Measurements from ENCODE around the gene ASB18. TPM values are rescaled to one million over a fixed set of nuclear protein-coding genes. Genes with fewer than 3 reads are reported as not detected.

ASB18 gene
- total RNA-seq, 1 experiment from 2014 or later = not detected

GRCh38 chr2:236261452-236261851 is 2.8 kb downstream of the ASB18 start:
- Mint-ChIP-seq H3K27ac (ENCODE audit: low read depth, unreplicated experiment) (no peak overlapping the region), H3K9me3 (ENCODE audit: unreplicated experiment) (peaks cover 16% of the 10 kb centered on the region), H3K27me3 (ENCODE audit: insufficient read depth, unreplicated experiment) (peaks cover 83% of the 10 kb centered on the region), H3K36me3 (ENCODE audit: insufficient read depth, unreplicated experiment) (no peaks in the 10 kb centered on the region), H3K4me3 (ENCODE audit: unreplicated experiment) (no peak overlapping the region), H3K4me1 (ENCODE audit: insufficient read depth, unreplicated experiment) (no peaks in the 10 kb centered on the region)
- no peak for DNase-seq (ENCODE audit: unreplicated experiment)
- TF ChIP-seq CTCF (IDR thresholded peaks at IDR 0.05; ENCODE audit: unreplicated experiment) = no peak
- intact Hi-C loops (cut with micrococcal nuclease) = no loop called here
- CTCF ChIA-PET = interaction anchor here (0.7 kb wide), 1 partner anchor 288 kb away, joined by 4 read pairs; no protein-coding TSS in a partner anchor
- POLR2A ChIA-PET = no interaction called here
- no TSS peak for BruUV-seq (replicated peaks)

DNA sequence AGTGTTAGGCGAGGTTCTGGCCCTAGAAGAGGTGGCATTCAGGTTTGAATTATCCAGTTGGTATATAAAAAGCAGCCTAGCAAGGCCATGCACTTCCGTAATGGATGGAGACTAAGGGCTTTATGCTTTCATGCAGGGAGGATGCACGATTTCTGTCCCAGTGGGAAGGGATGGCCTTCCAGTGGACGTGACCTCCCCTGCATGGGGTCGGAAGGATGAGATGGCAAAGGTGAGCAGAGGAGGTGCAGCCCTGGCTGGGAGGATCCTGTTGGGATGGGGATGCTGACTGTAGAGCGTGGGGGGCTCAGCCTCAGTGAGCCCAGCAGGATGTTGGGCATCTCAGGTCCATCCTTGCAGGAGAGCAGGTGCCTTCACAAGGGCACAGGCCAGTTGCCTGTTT is 4.8 kb downstream of the ASB18 start:
- BruUV-seq (replicated peaks) = no TSS peak
- DNase-seq (ENCODE audit: unreplicated experiment) = no peak
- Mint-ChIP-seq H3K27me3 (ENCODE audit: insufficient read depth, unreplicated experiment) (peaks cover 71% of the 10 kb centered on the region), H3K4me3 (ENCODE audit: unreplicated experiment) (no peak overlapping the region), H3K36me3 (ENCODE audit: insufficient read depth, unreplicated experiment) (no peaks in the 10 kb centered on the region), H3K9me3 (ENCODE audit: unreplicated experiment) (peaks cover 16% of the 10 kb centered on the region), H3K4me1 (ENCODE audit: insufficient read depth, unreplicated experiment) (no peaks in the 10 kb centered on the region), H3K27ac (ENCODE audit: low read depth, unreplicated experiment) (no peak overlapping the region)
- ChIA-PET POLR2A (no interaction called here), CTCF (no interaction called here)
- TF ChIP-seq CTCF (IDR thresholded peaks at IDR 0.05; ENCODE audit: unreplicated experiment) = no peak
- intact Hi-C loops (cut with micrococcal nuclease) = no loop called here

DNA sequence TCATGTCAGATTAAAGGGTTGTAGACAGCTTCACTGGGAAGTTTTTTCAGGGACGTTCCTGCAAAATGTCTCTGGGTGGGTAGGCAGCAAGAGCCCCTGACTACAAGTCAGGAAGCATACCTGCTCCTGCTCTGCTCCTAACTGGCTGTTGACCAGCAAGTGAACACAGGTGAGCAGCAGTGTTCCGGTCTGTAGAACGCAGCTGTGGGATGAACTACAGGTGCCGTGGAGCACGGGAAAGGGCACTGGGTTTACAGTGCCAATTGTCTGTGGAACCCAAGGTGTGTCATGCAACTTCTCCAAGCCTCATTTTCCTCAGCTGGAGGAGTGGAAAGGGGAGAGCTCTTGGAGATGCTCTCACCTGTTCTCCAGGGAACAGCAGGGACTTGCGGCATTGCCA is 6.6 kb downstream of the ASB18 start:
- no peak overlapping the region for H3K4me3 Mint-ChIP-seq (ENCODE audit: unreplicated experiment)
- BruUV-seq (replicated peaks) = no TSS peak
- no peaks in the 10 kb centered on the region for H3K36me3 Mint-ChIP-seq (ENCODE audit: insufficient read depth, unreplicated experiment)
- H3K4me1 Mint-ChIP-seq (ENCODE audit: insufficient read depth, unreplicated experiment) = no peaks in the 10 kb centered on the region
- no peak for TF ChIP-seq CTCF (IDR thresholded peaks at IDR 0.05; ENCODE audit: unreplicated experiment)
- peaks cover 54% of the 10 kb centered on the region for H3K27me3 Mint-ChIP-seq (ENCODE audit: insufficient read depth, unreplicated experiment)
- intact Hi-C loops (cut with micrococcal nuclease) = no loop called here
- peaks cover 16% of the 10 kb centered on the region for H3K9me3 Mint-ChIP-seq (ENCODE audit: unreplicated experiment)
- H3K27ac Mint-ChIP-seq (ENCODE audit: low read depth, unreplicated experiment) = no peak overlapping the region
- DNase-seq (ENCODE audit: unreplicated experiment) = no peak
- ChIA-PET POLR2A (no interaction called here), CTCF (interaction anchor here (0.6 kb wide), 1 partner anchor 897 kb away, joined by 3 read pairs; no protein-coding TSS in a partner anchor)

- no peaks in the 10 kb centered on the region for H3K4me1 Mint-ChIP-seq (ENCODE audit: insufficient read depth, unreplicated experiment)
- peaks cover 57% of the 10 kb centered on the region for H3K27me3 Mint-ChIP-seq (ENCODE audit: insufficient read depth, unreplicated experiment)
- H3K36me3 Mint-ChIP-seq (ENCODE audit: insufficient read depth, unreplicated experiment) = no peaks in the 10 kb centered on the region
- BruUV-seq (replicated peaks) = no TSS peak
- no peak overlapping the region for H3K4me3 Mint-ChIP-seq (ENCODE audit: unreplicated experiment)
- intact Hi-C loops (cut with micrococcal nuclease) = no loop called here
- DNase-seq (ENCODE audit: unreplicated experiment) = no peak
- peaks cover 16% of the 10 kb centered on the region for H3K9me3 Mint-ChIP-seq (ENCODE audit: unreplicated experiment)
- no peak overlapping the region for H3K27ac Mint-ChIP-seq (ENCODE audit: low read depth, unreplicated experiment)
- POLR2A ChIA-PET = no interaction called here
- CTCF ChIA-PET = no interaction called here
- TF ChIP-seq CTCF (IDR thresholded peaks at IDR 0.05; ENCODE audit: unreplicated experiment) = no peak
These were observed 7.1 kb downstream of the ASB18 start for GRCh38 chr2:236257136-236257535.

All from MCF 10A (cell line).